Neutrophil (primary cell): ENCODE data around the gene CACNA1C.

Experiments used
- H3K27ac ChIP-seq: fragments of 200-600 bp; sonication (generic); 2 replicates; pipeline ENCODE4 v1.5.1; 2016; ENCODE audit warnings: mild to moderate bottlenecking, moderate library complexity
- H3K27me3 ChIP-seq: fragments of 200-600 bp; sonication (generic); 2 replicates; pipeline ENCODE4 v1.6.0; 2016; ENCODE audit warnings: mild to moderate bottlenecking
- H3K36me3 ChIP-seq: fragments of 200-600 bp; sonication (generic); 2 replicates; pipeline ENCODE4 v1.5.1; 2017
- H3K4me1 ChIP-seq, 2 experiments: fragments of 200-600 bp in 1 of 2; sonication (generic) in 1 of 2; 1 replicate in 1 of 2; 2 replicates in 1 of 2; pipeline versions ENCODE4 v1.5.1 to v1.6.1; 2013 to 2016; ENCODE audit warnings: low read depth in 1 of 2, low read length in 1 of 2, mild to moderate bottlenecking in 1 of 2, moderate library complexity in 1 of 2; ENCODE audit not compliant: control insufficient read depth in 1 of 2, insufficient read depth in 1 of 2
- H3K4me3 ChIP-seq, 2 experiments: fragments of 200-600 bp in 1 of 2; sonication (generic) in 1 of 2; 1 replicate in 1 of 2; 2 replicates in 1 of 2; pipeline ENCODE4 v1.5.1; 2013 to 2016; ENCODE audit warnings: low read depth in 1 of 2, low read length in 1 of 2, mild to moderate bottlenecking in 1 of 2, moderate library complexity in 1 of 2
- H3K9me3 ChIP-seq: fragments of 200-600 bp; sonication (generic); 2 replicates; pipeline ENCODE4 v1.5.1; 2016
- TF ChIP-seq, protein P1 (sequence below): fragments of 200-600 bp; sonication (generic); IDR thresholded peaks from 2 replicates; pipeline ENCODE4 v1.5.1; 2016; ENCODE audit warnings: antibody characterized with exemption

Gene CACNA1C

DNA sequence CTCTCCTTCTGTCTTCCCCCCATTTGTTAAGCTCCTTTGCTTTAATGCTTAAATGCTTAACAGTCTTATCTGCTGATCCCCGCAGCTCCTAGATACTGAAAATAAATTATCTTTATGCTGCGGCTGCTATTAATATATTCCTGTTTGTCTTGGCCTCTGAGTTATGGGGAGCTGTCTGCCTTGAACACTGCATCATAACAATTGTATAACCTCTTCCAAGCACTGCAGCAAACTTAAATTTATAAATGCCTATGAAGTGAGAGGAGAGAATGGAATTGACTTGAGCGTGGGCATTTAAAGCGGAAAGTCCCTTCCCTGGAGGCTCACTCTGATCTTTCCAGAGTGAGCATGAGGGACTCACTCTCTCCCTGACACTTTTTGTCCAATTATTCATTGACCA is 25.4 kb upstream of the CACNA1C start:
- Histone ChIP-seq H3K4me1 (no peaks in the 10 kb centered on the region), H3K27ac (no peak overlapping the region), H3K36me3 (no peaks in the 10 kb centered on the region), H3K4me3 (no peak overlapping the region), H3K27me3 (peaks cover 60% of the 10 kb centered on the region), H3K9me3 (no peaks in the 10 kb centered on the region)
- TF ChIP-seq, protein P1, sequence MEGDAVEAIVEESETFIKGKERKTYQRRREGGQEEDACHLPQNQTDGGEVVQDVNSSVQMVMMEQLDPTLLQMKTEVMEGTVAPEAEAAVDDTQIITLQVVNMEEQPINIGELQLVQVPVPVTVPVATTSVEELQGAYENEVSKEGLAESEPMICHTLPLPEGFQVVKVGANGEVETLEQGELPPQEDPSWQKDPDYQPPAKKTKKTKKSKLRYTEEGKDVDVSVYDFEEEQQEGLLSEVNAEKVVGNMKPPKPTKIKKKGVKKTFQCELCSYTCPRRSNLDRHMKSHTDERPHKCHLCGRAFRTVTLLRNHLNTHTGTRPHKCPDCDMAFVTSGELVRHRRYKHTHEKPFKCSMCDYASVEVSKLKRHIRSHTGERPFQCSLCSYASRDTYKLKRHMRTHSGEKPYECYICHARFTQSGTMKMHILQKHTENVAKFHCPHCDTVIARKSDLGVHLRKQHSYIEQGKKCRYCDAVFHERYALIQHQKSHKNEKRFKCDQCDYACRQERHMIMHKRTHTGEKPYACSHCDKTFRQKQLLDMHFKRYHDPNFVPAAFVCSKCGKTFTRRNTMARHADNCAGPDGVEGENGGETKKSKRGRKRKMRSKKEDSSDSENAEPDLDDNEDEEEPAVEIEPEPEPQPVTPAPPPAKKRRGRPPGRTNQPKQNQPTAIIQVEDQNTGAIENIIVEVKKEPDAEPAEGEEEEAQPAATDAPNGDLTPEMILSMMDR: no peak

DNA sequence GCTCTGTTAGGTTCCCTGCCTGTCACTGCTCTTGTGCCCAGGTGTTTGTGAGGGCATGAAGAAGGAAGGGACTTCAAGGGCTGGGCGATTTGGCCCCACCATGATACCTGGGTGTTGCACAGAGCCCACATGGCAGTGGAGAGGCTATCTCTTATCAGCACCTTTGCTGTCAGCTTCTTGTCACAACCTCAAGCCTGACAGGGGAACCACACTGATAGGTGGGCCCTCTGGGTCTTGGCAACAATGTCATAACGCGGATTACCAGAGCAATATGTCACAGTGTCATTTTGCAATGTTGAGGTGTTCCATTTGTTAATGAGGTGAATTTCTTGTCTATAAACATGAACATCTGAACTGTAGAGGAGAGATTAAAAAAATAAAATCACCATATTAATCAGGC is 22.9 kb upstream of the CACNA1C start:
- Histone ChIP-seq H3K9me3 (no peaks in the 10 kb centered on the region), H3K27ac (no peak overlapping the region), H3K27me3 (peaks cover 85% of the 10 kb centered on the region), H3K4me3 (no peak overlapping the region), H3K4me1 (peaks cover 4% of the 10 kb centered on the region in 2 experiments), H3K36me3 (no peaks in the 10 kb centered on the region)
- TF ChIP-seq, protein P1: no peak

DNA sequence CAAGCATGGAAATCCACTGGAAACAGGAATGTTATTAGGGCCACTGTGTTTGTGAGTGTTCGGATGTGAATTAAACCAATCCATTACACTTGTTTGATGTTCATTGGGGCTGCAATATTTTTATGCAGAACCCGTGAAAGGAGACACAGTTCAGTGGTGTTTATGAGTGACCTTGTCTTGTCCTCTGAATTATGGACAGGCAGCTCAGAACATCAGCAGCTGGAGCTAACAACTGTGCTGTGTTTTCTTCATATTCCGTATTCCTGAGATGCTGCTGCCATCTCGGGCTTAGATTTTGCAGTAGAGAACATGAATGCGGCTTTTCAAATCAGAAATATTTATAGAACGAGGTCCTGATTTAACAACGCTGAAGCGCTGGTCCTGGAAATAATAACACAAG is 20.3 kb upstream of the CACNA1C start:
- no peak overlapping the region for H3K4me3 ChIP-seq
- TF ChIP-seq, protein P1: no peak
- peaks cover 8% of the 10 kb centered on the region in 2 experiments for H3K4me1 ChIP-seq
- peaks cover 94% of the 10 kb centered on the region for H3K27me3 ChIP-seq
- H3K9me3 ChIP-seq: no peaks in the 10 kb centered on the region
- H3K27ac ChIP-seq: no peak overlapping the region
- H3K36me3 ChIP-seq: no peaks in the 10 kb centered on the region

DNA sequence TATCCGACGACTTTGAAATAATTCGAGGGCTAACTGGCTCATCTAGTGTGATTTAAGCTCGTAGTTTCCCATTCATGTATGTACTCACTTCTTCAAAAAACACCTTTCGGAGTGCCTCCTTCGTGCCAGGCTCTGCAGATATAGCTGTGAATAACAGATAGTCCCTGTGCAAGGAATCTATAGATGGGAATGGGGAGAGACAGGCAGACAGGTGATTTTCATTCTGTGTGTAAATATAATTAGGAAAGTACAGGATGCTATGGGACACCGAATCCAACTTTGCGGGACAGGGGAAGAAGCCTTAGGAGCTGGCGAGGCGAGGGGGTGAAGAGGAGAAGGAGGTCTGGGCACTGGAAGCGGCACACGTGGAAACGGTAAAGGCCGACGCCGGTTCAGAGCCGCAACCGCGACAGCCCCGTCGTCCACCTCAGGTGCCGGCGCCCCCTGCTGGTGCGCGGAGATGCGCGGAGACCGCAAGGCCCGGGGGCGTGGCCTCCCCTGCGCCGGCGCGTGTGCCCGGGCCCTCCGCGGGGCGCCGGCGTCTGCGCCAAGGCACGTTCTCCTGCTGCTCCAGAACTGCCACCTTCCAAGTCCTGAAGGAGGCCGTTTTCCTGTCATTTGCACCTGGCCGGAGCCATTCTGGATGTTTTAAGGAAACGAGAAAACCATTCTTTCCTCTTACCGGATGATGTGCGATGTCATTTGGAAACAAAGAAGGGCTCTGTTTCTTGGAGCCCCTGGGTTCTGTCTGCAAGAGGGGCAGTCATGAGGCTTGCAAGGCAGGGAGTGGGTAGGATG is 18.0 kb upstream of the CACNA1C start:
- no peaks in the 10 kb centered on the region for H3K36me3 ChIP-seq
- TF ChIP-seq, protein P1: peak; percentile 69
- H3K9me3 ChIP-seq: no peaks in the 10 kb centered on the region
- H3K4me1 ChIP-seq: peaks cover 8% of the 10 kb centered on the region in 2 experiments
- no peak overlapping the region for H3K27ac ChIP-seq
- peaks cover 96% of the 10 kb centered on the region for H3K27me3 ChIP-seq
- H3K4me3 ChIP-seq: peak overlapping the region; percentile 37 to 50

DNA sequence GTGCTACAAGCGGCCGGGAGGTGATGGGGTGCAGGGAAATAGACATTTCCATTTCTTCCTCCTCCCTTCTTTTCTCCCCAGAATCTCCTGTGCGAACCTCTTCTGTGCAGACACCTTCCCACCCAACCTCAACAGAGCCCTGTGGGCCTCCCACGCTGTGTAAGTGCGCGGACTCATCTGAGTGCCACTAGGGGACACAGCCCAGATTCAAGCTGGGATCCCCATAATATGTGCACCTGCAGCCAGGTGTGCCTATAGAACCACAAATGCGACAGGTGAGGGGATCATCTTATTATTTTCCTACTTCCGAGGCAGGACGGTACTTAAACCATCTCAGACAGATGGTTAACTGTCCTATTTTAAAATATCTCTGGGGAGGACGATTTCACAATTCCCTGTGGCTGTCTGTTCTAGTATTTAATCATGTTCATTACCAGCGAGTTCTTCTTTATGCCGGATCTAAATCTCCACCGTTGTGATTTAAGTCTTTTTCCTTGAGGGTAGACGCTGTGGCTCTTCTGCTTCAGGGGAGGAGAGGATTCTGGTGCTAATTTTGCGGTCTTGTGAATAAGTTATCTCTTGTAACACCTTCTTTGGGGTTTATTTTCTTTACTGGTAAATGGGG is 17.2 kb upstream of the CACNA1C start:
- Histone ChIP-seq H3K4me1 (peaks cover 8% of the 10 kb centered on the region in 2 experiments), H3K27me3 (peaks cover 99% of the 10 kb centered on the region), H3K27ac (no peak overlapping the region), H3K36me3 (no peaks in the 10 kb centered on the region), H3K9me3 (no peaks in the 10 kb centered on the region), H3K4me3 (peak overlapping the region in 1 of 2 experiments; percentile 50)
- TF ChIP-seq, protein P1: no peak
